ENCODE data around the gene BTC.
"Not testable (repeated sequence)": the region's sequence is repeated elsewhere in the genome, so short reads cannot be mapped to it uniquely, and the experiment has no call there.

The BTC gene, protein sequence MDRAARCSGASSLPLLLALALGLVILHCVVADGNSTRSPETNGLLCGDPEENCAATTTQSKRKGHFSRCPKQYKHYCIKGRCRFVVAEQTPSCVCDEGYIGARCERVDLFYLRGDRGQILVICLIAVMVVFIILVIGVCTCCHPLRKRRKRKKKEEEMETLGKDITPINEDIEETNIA

GRCh38 chr4:74794382-74795010 is at the start of gene BTC:
Gene BTC (minus strand): TSS chr4:74794523. CDS start chr4:74794325, 198 bp downstream.
- no peak for DNase-seq

GRCh38 chr4:74840936-74841509 is 46.7 kb upstream of the BTC start:
- no peak for DNase-seq

- DNase-seq = no peak
Measured at GRCh38 chr4:74838746-74839370, 44.5 kb upstream of the BTC start.

DNA sequence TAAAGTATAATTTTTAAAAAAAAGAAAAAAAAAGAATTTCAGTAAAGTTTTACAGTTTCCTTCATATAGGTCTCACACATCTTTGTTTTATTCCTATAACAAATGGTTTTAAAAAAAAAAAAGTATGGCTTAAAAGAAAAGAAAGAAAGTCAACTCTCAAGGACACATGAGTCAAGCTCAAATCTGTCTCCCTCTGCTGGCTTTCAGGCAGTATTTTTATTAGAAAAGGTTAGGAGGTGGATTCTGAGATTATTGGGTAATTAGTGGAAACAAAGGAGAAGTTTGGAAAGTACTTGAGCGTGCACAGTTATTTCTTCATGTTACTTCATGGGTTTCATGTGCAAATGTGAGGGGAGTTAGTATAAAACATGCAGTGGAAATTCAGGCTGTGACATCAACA is 36.6 kb upstream of the BTC start:
- DNase-seq = no peak

DNA sequence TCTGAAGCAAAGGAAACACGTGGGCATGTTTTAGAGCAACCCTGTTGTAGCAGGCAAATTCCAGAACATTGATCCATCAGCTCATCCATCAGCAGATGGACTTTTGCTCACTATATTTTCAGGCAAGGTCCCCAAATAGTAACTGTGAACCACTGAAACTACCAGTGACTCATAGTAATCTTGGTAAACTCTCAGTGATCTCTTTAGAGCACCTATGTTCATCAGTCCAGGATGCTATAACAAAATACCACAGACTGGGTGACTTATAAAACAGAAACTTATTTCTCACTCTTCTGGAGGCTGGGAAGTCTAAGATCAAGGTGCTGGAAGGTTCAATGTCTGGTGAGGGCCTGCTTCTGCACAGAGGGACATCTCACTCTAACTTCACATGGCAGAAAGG is 28.9 kb upstream of the BTC start:
- no peak for DNase-seq

- no peak for DNase-seq
Measured at GRCh38 chr4:74822603-74823002, 28.3 kb upstream of the BTC start.

GRCh38 chr4:74821541-74821940 is 27.2 kb upstream of the BTC start:
- no peak for DNase-seq

- DNase-seq = no peak
Measured at GRCh38 chr4:74814052-74814451, 19.7 kb upstream of the BTC start.

GRCh38 chr4:74812056-74812455 is 17.7 kb upstream of the BTC start:
- DNase-seq = not testable (repeated sequence)

- DNase-seq = no peak
Measured at GRCh38 chr4:74805601-74806000, 11.3 kb upstream of the BTC start.

GRCh38 chr4:74800310-74800709 is 6.0 kb upstream of the BTC start:
- no peak for DNase-seq

DNA sequence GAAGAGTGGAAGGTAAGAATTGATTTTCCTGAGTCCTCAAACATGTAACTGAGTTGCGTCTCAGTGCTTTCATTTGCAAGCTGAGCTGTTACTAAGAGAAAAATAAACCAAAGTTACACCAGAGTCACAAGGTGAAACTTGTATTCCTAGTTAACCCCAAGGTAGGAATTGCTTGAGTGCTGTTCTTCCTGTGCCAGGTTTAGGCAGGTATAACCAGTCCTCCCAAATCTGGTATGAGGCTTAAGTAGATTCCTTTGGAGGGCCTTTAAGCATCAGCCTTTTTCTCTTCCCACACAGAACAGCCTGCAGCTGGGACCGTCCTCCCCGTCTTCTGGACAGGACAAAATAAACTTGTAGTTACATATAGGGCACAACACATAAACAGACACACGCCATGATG is 2.3 kb upstream of the BTC start:
- DNase-seq = no peak

DNA sequence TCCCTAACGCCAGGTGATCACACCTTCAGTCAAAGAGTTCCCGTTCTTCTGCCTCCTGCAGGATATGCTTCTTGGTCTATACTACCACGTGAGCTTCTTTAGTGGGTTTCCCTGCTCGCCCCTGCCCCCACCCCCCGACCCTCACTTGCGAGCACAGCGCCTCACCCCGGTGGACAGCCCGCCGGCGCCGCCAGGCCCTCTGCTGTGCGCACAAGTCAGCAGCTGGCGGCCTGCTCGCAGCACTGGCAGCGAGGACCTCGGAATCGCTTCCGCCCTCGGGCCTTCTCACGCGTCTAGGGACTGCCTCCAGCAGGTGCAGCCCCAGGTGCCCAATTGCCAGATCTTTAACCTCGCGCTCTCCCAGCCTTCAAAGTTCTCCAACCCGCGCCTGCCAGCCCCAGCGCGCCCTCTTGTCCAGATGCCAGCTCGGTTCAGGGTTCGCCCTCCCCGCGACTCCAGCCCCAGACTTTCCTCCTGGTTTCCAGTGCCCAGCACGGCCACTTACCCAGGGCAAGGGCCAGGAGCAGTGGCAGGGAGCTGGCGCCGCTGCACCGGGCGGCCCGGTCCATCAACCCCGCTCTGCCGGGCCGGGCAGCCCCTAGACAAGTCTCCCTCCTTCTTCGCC is 454 bp downstream of the BTC start:
- no peak for DNase-seq

- no peak for DNase-seq
Measured at GRCh38 chr4:74790652-74791051, 3.7 kb downstream of the BTC start.

- DNase-seq = no peak
Measured at GRCh38 chr4:74789518-74789917, 4.8 kb downstream of the BTC start.

DNA sequence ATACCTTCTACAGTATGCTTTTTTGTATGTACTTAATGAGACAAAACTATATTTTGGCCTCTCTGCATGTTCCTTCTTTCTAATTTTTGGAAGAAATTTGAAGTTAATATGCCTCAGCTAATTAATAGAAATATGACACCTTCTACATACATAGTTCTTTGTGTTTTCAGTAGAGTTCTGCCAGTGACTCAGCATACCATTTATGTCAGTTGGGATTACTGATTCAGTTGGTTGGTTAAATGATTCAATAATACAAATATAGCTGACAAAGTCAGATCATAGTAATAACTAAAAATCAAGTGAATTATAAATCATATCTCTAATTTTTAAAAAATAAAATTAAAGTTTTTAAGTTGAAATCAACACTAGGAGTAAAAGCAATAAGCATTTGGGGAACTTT is 16.8 kb downstream of the BTC start:
- DNase-seq = no peak

GRCh38 chr4:74772783-74773182 is 21.5 kb downstream of the BTC start:
- DNase-seq = no peak

DNA sequence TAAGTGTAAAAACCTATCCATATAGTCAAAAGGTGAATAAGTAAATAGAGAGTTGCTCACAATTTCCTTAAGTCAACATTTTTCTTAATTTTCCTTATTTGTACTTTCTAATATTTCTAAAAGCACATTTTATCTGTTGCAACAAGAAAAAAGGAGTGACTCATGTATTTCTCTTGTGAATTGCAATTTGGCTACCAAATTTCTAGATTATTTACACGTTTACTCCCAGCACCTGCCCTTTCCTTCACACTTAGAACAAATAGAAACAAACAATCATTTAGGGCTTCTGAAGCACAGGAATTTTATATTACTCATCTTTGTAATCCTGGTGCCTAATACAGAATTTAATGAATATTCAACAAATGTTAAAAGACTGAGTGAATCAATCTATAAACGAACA is 22.2 kb downstream of the BTC start:
- DNase-seq = no peak

GRCh38 chr4:74770226-74770910 is 24.0 kb downstream of the BTC start:
- no peak for DNase-seq

GRCh38 chr4:74768857-74769525 is 25.3 kb downstream of the BTC start:
- DNase-seq = no peak

DNA sequence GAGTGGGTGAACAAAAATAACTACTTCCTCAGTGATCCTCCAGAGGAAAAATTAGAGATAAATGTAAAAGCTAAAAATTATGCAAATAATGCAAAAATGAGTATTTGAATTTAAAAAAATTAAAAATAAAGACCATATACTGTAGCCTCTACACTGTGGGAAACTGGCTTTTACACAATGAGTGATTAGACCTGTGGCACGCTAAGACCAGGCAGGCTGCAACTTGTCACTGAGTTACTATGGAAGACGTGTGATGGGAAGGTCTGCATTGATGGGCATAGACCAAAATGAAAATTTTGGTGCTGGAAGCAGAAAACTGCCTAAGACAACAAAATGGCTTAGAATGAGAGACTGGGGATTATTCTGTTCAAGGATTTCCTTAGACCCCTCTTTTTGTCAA is 30.2 kb downstream of the BTC start:
- no peak for DNase-seq

DNA sequence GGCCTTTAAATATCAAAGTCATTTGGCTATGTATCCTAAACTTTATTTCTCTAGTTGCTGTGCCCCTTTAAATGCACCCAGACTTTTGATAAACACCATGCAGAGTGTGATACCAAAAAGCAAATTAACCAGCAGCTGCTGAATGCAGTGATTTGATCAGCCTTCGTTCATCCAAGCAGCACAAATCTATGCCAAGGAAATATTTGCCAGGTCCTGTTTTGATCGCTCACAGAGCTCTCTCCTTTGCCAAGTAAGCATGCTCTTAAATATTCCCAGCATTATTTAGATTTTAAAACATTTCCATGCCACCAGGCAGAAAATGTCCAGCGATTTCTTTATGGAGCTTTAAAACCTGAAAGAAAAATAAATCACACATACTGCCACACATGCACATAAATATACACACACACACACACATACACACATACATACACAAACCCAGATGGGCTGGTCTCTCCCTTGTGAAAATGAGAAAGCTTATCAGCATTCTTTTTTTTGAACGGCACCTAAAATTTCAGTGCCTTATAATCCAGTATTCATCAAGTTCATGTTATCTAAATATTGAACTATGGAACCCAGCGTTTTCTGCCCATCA is 35.7 kb downstream of the BTC start:
- DNase-seq = no peak

Data from NCI-H1694 treated with DMSO at 0.1 percent for 48 hours (cell line).